SU-DHL-6 (cell line): Measurements from ENCODE around the gene NR1D2.

Experiments
- CTCF ChIP-seq: fragments of 200-600 bp; sonication (generic); IDR thresholded peaks from one replicate; pipeline ENCODE4 v1.5.1; 2017; ENCODE audit warnings: antibody characterized with exemption, mild to moderate bottlenecking, low read length, moderate library complexity; ENCODE audit not compliant: insufficient read depth, poor library complexity, severe bottlenecking
- EZH2phosphoT487 ChIP-seq: fragments of 200-600 bp; sonication (generic), shearing (Covaris generic); conservative IDR thresholded peaks from 2 replicates; pipeline ENCODE4 v1.6.1; 2018; ENCODE audit warnings: mild to moderate bottlenecking, antibody characterized with exemption, low read length, moderate library complexity, mixed read lengths

- TF ChIP-seq CTCF (no peak), EZH2phosphoT487 (no peak)
These were observed 6.4 kb upstream of the NR1D2 start for GRCh38 chr3:23938688-23939087.
